Mucosa of descending colon (tissue), 3 donors: ENCODE data around the gene TBXAS1. TPM values are rescaled to one million over a fixed set of nuclear protein-coding genes. Genes with fewer than 3 reads are reported as not detected.

Experiments
- ATAC-seq: fragments of 200-7000 bp; cut with Tn5 transposase; one replicate; pipeline ENCODE4 v1.9.1; 2020; ENCODE audit warnings: mild to moderate bottlenecking, moderate library complexity
- DNase-seq, 3 donors: peaks; one replicate each; pipeline ENCODE4 v3.0.0-alpha.2; 2020
- H3K36me3 ChIP-seq: fragments of 200-600 bp; one replicate; pipeline ENCODE4 v1.8.0; 2021; ENCODE audit warnings: low read depth, mild to moderate bottlenecking
- H3K4me1 ChIP-seq: fragments of 200-600 bp; one replicate; pipeline ENCODE4 v1.8.0; 2021; ENCODE audit warnings: low read depth, mild to moderate bottlenecking
- H3K4me3 ChIP-seq: fragments of 200-600 bp; one replicate; pipeline ENCODE4 v1.8.0; 2021; ENCODE audit warnings: mild to moderate bottlenecking
- H3K9me3 ChIP-seq: fragments of 200-600 bp; one replicate; pipeline ENCODE4 v1.8.0; 2021; ENCODE audit warnings: mild to moderate bottlenecking
- CTCF ChIP-seq: fragments of 200-600 bp; IDR thresholded peaks from one replicate; pipeline ENCODE4 v1.8.0; 2022; ENCODE audit warnings: antibody characterized with exemption, mild to moderate bottlenecking
- intact Hi-C, 2 donors: fragments of 100-400 bp; cut with DNase I in 1 of 2; cut with micrococcal nuclease in 1 of 2; formaldehyde crosslinking; loops; one replicate each; pipeline versions ENCODE4 v1.11.0 to v1.11.1; 2022; cut with DNase I, micrococcal nuclease
- total RNA-seq, 3 donors: library from RNA; stranded (reverse); fragmentation: NEBNext Ultra II Directional in 2 of 3; extraction: Animal tissue kit (Norgen Biotek cat#: 25700) in 2 of 3; gene quantifications; one replicate each; pipeline versions ENCODE4 v1.2.1 to v1.2.4, GENCODE V29; 2021 to 2023
- donor health status: DM: no; HTN: no; CAD: no; lungs with moderate emphysema.
- donor health status: DM: no; HTN: no; CAD: no.
- donor health status: DM: no; HTN: yes; CAD: no.

The TBXAS1 gene
- total RNA-seq, 3 donors from 2014 or later: 9.4 to 15.6 (median 9.7) TPM

- DNase-seq (no peak), ATAC-seq (no peak)
- TF ChIP-seq CTCF: no peak
- no peaks in the 10 kb centered on the region for H3K36me3 ChIP-seq
- H3K9me3 ChIP-seq: no peaks in the 10 kb centered on the region
- H3K4me3 ChIP-seq: no peak overlapping the region
- no peaks in the 10 kb centered on the region for H3K4me1 ChIP-seq
- intact Hi-C loops: loop anchor here in 1 of 2 donors (10.0 kb wide), 1 partner anchor 496 kb away; no protein-coding TSS in a partner anchor
Observed at GRCh38 chr7:139990571-139991268, 161.7 kb downstream of the TBXAS1 start.

- Histone ChIP-seq H3K4me1 (no peaks in the 10 kb centered on the region), H3K4me3 (no peak overlapping the region), H3K36me3 (no peaks in the 10 kb centered on the region), H3K9me3 (no peaks in the 10 kb centered on the region)
- no peak for ATAC-seq
- no peak for TF ChIP-seq CTCF
- intact Hi-C loops: loop anchor here in 1 of 2 donors (10.0 kb wide), 1 partner anchor 496 kb away; no protein-coding TSS in a partner anchor
- DNase-seq: no peak
Observed at GRCh38 chr7:139991269-139991666, 162.2 kb downstream of the TBXAS1 start.

- Histone ChIP-seq H3K9me3 (no peaks in the 10 kb centered on the region), H3K4me1 (no peaks in the 10 kb centered on the region), H3K4me3 (no peak overlapping the region), H3K36me3 (no peaks in the 10 kb centered on the region)
- intact Hi-C loops: loop anchor here in 1 of 2 donors (10.0 kb wide), 1 partner anchor 497 kb away; no protein-coding TSS in a partner anchor
- no peak for ATAC-seq
- no peak for DNase-seq
- no peak for TF ChIP-seq CTCF
Observed at GRCh38 chr7:139991911-139992310, 162.8 kb downstream of the TBXAS1 start.

GRCh38 chr7:139992353-139993044 lies 163.4 kb downstream of the TBXAS1 start:
- DNase-seq (no peak), ATAC-seq (no peak)
- no peak overlapping the region for H3K4me3 ChIP-seq
- TF ChIP-seq CTCF: no peak
- H3K9me3 ChIP-seq: no peaks in the 10 kb centered on the region
- no peaks in the 10 kb centered on the region for H3K4me1 ChIP-seq
- H3K36me3 ChIP-seq: no peaks in the 10 kb centered on the region
- intact Hi-C loops: loop anchor here in 1 of 2 donors (10.0 kb wide), 1 partner anchor 498 kb away; no protein-coding TSS in a partner anchor

- Histone ChIP-seq H3K36me3 (no peaks in the 10 kb centered on the region), H3K4me3 (no peak overlapping the region), H3K4me1 (no peaks in the 10 kb centered on the region), H3K9me3 (no peaks in the 10 kb centered on the region)
- no peak for TF ChIP-seq CTCF
- ATAC-seq: no peak
- intact Hi-C loops: loop anchor here in 1 of 2 donors (10.0 kb wide), 1 partner anchor 498 kb away; no protein-coding TSS in a partner anchor
- DNase-seq: no peak
Observed at GRCh38 chr7:139993169-139993568, 164.1 kb downstream of the TBXAS1 start.
